HUES6 (cell line): Measurements from ENCODE around the gene IFIT1B.
"Not testable (repeated sequence)": the region's sequence is repeated elsewhere in the genome, so short reads cannot be mapped to it uniquely, and the experiment has no call there.

Experiments used
- H3K27ac ChIP-seq: 2 replicates; pipeline ENCODE4 v1.7.0; 2013; ENCODE audit warnings: low read depth, mild to moderate bottlenecking, low read length, inconsistent platforms
- H3K27me3 ChIP-seq: 2 replicates; pipeline ENCODE4 v1.6.1; 2013; ENCODE audit warnings: low read length; ENCODE audit not compliant: control insufficient read depth, insufficient read depth
- H3K36me3 ChIP-seq: 2 replicates; pipeline ENCODE4 v1.6.1; 2013; ENCODE audit warnings: low read length; ENCODE audit not compliant: control insufficient read depth, insufficient read depth
- H3K4me1 ChIP-seq: 2 replicates; pipeline ENCODE4 v1.6.1; 2013; ENCODE audit warnings: low read length; ENCODE audit not compliant: control insufficient read depth, insufficient read depth
- H3K4me3 ChIP-seq: 2 replicates; pipeline ENCODE4 v1.5.1; 2013; ENCODE audit warnings: low read depth, low read length
- H3K9ac ChIP-seq: one replicate; pipeline ENCODE4 v1.6.1; 2013; ENCODE audit warnings: mild to moderate bottlenecking, low read length
- H3K9me3 ChIP-seq: 2 replicates; pipeline ENCODE4 v1.6.1; 2013; ENCODE audit warnings: low read depth, low read length; ENCODE audit not compliant: control insufficient read depth, insufficient read depth

IFIT1B gene

GRCh38 chr10:89388806-89389205 is 10.9 kb downstream of the IFIT1B start:
- H3K27me3 ChIP-seq = no peaks in the 10 kb centered on the region
- H3K4me1 ChIP-seq = peaks cover 26% of the 10 kb centered on the region
- H3K4me3 ChIP-seq = no peak overlapping the region
- no peaks in the 10 kb centered on the region for H3K9me3 ChIP-seq
- H3K36me3 ChIP-seq = no peaks in the 10 kb centered on the region
- H3K27ac ChIP-seq = no peak overlapping the region
- no peak overlapping the region for H3K9ac ChIP-seq

GRCh38 chr10:89389254-89389653 is 11.4 kb downstream of the IFIT1B start:
- no peaks in the 10 kb centered on the region for H3K27me3 ChIP-seq
- no peaks in the 10 kb centered on the region for H3K36me3 ChIP-seq
- H3K9ac ChIP-seq = no peak overlapping the region
- H3K4me3 ChIP-seq = no peak overlapping the region
- no peak overlapping the region for H3K27ac ChIP-seq
- peaks cover 26% of the 10 kb centered on the region for H3K4me1 ChIP-seq
- no peaks in the 10 kb centered on the region for H3K9me3 ChIP-seq

GRCh38 chr10:89390476-89391225 is 12.8 kb downstream of the IFIT1B start:
- no peak overlapping the region for H3K27ac ChIP-seq
- no peak overlapping the region for H3K9ac ChIP-seq
- peaks cover 21% of the 10 kb centered on the region for H3K4me1 ChIP-seq
- no peaks in the 10 kb centered on the region for H3K27me3 ChIP-seq
- H3K36me3 ChIP-seq = no peaks in the 10 kb centered on the region
- no peak overlapping the region for H3K4me3 ChIP-seq
- H3K9me3 ChIP-seq = no peaks in the 10 kb centered on the region

GRCh38 chr10:89391226-89391576 is 13.3 kb downstream of the IFIT1B start:
- H3K4me1 ChIP-seq = peaks cover 17% of the 10 kb centered on the region

GRCh38 chr10:89391907-89392756 is 14.3 kb downstream of the IFIT1B start, which contains the start of gene IFIT1:
IFIT1 (plus strand) TSS chr10:89392623; CDS start chr10:89392713, 90 bp downstream.
- Histone ChIP-seq H3K9me3 (no peaks in the 10 kb centered on the region), H3K36me3 (no peaks in the 10 kb centered on the region), H3K27ac (no peak within 1 kb of the TSS), H3K9ac (peak within 1 kb of the TSS; percentile 19), H3K4me1 (peaks cover 10% of the 10 kb centered on the region), H3K4me3 (peak within 1 kb of the TSS; percentile 66), H3K27me3 (no peaks in the 10 kb centered on the region)

More at GRCh38 chr10:89391226-89391576, 13.3 kb downstream of the IFIT1B start:
- H3K9ac ChIP-seq, H3K9me3 ChIP-seq, H3K27ac ChIP-seq, H3K4me3 ChIP-seq, H3K36me3 ChIP-seq, H3K27me3 ChIP-seq: not testable (repeated sequence)

- Histone ChIP-seq H3K4me1 (peaks cover 10% of the 10 kb centered on the region), H3K9ac (no peak overlapping the region), H3K27ac (no peak overlapping the region), H3K4me3 (peak overlapping the region; percentile 66), H3K27me3 (no peaks in the 10 kb centered on the region), H3K9me3 (peaks cover 5% of the 10 kb centered on the region; the same call in 1 of the 2 replicates), H3K36me3 (no peaks in the 10 kb centered on the region)
Measured at GRCh38 chr10:89392974-89393373, 15.1 kb downstream of the IFIT1B start.

GRCh38 chr10:89393898-89394297 is 16.0 kb downstream of the IFIT1B start:
- H3K36me3 ChIP-seq = no peaks in the 10 kb centered on the region
- no peak overlapping the region for H3K4me3 ChIP-seq
- H3K9ac ChIP-seq = no peak overlapping the region
- H3K9me3 ChIP-seq = peaks cover 12% of the 10 kb centered on the region; the same call in 1 of the 2 replicates
- no peaks in the 10 kb centered on the region for H3K27me3 ChIP-seq
- no peak overlapping the region for H3K27ac ChIP-seq
- H3K4me1 ChIP-seq = peaks cover 10% of the 10 kb centered on the region

GRCh38 chr10:89395141-89395540 is 17.3 kb downstream of the IFIT1B start:
- Histone ChIP-seq H3K4me1 (peaks cover 10% of the 10 kb centered on the region), H3K9ac (no peak overlapping the region), H3K36me3 (no peaks in the 10 kb centered on the region), H3K9me3 (peaks cover 12% of the 10 kb centered on the region; the same call in 1 of the 2 replicates), H3K4me3 (no peak overlapping the region), H3K27ac (no peak overlapping the region), H3K27me3 (no peaks in the 10 kb centered on the region)

GRCh38 chr10:89398003-89398749 is 20.3 kb downstream of the IFIT1B start:
- no peak overlapping the region for H3K4me3 ChIP-seq
- H3K9ac ChIP-seq = no peak overlapping the region
- H3K27me3 ChIP-seq = no peaks in the 10 kb centered on the region
- peaks cover under 1% of the 10 kb centered on the region for H3K4me1 ChIP-seq
- no peaks in the 10 kb centered on the region for H3K36me3 ChIP-seq
- peaks cover 12% of the 10 kb centered on the region; the same call in 1 of the 2 replicates for H3K9me3 ChIP-seq
- no peak overlapping the region for H3K27ac ChIP-seq

- peaks cover 12% of the 10 kb centered on the region; the same call in 1 of the 2 replicates for H3K9me3 ChIP-seq
- no peaks in the 10 kb centered on the region for H3K4me1 ChIP-seq
- H3K27me3 ChIP-seq = no peaks in the 10 kb centered on the region
- H3K4me3 ChIP-seq = no peak overlapping the region
- H3K27ac ChIP-seq = no peak overlapping the region
- no peak overlapping the region for H3K9ac ChIP-seq
- H3K36me3 ChIP-seq = no peaks in the 10 kb centered on the region
Measured at GRCh38 chr10:89399956-89400355, 22.1 kb downstream of the IFIT1B start.
